Smooth muscle cell (in vitro differentiated cells): ENCODE data around the gene PRDM2. TPM values are rescaled to one million over a fixed set of nuclear protein-coding genes. Genes with fewer than 3 reads are reported as not detected.

ENCODE experiments used
- DNase-seq: peaks from one replicate; lab custom pipeline; 2025; ENCODE audit not compliant: unreplicated experiment; lab: John Stamatoyannopoulos, UW
- H2AFZ ChIP-seq: fragments of 200-600 bp; sonication (generic); 2 replicates; pipeline ENCODE4 v1.6.0; 2016; ENCODE audit warnings: antibody characterized with exemption, low read depth, mild to moderate bottlenecking
- H3F3A ChIP-seq: fragments of 200-600 bp; sonication (generic); 2 replicates; pipeline ENCODE4 v1.6.0; 2017; ENCODE audit warnings: antibody characterized with exemption, low read depth
- H3K27ac ChIP-seq: fragments of 200-600 bp; sonication (generic); 2 replicates; pipeline ENCODE4 v1.5.1; 2016; ENCODE audit warnings: low read depth, mild to moderate bottlenecking
- H3K27me3 ChIP-seq: fragments of 200-600 bp; sonication (generic); 2 replicates; pipeline ENCODE4 v1.6.1; 2016; ENCODE audit warnings: low read depth, mild to moderate bottlenecking
- H3K36me3 ChIP-seq: fragments of 200-600 bp; sonication (generic); 2 replicates; pipeline ENCODE4 v1.5.1; 2016; ENCODE audit warnings: low read depth
- H3K4me1 ChIP-seq: fragments of 200-600 bp; sonication (generic); 2 replicates; pipeline ENCODE4 v1.5.1; 2016; ENCODE audit warnings: low read depth
- H3K4me2 ChIP-seq: fragments of 200-600 bp; sonication (generic); 2 replicates; pipeline ENCODE4 v1.6.0; 2016; ENCODE audit warnings: mild to moderate bottlenecking
- H3K4me3 ChIP-seq: fragments of 200-600 bp; sonication (generic); 2 replicates; pipeline ENCODE4 v1.5.1; 2016; ENCODE audit warnings: mild to moderate bottlenecking
- H3K79me2 ChIP-seq: fragments of 200-600 bp; sonication (generic); 2 replicates; pipeline ENCODE4 v1.6.0; 2016; ENCODE audit warnings: low read depth, mild to moderate bottlenecking
- H3K9ac ChIP-seq: fragments of 200-600 bp; sonication (generic); 2 replicates; pipeline ENCODE4 v1.6.0; 2016; ENCODE audit warnings: low read depth
- H3K9me3 ChIP-seq: fragments of 200-600 bp; sonication (generic); replicated peaks from 2 replicates; pipeline ENCODE4 v1.5.1; 2016; ENCODE audit warnings: low read depth
- H4K20me1 ChIP-seq: fragments of 200-600 bp; sonication (generic); 2 replicates; pipeline ENCODE4 v1.6.0; 2016; ENCODE audit warnings: low read depth
- CTCF ChIP-seq: fragments of 200-600 bp; sonication (generic); IDR thresholded peaks from 2 replicates; pipeline ENCODE4 v1.5.1; 2017; ENCODE audit warnings: borderline replicate concordance, mild to moderate bottlenecking, antibody characterized with exemption; ENCODE audit not compliant: insufficient read depth, poor library complexity, severe bottlenecking
- WGBS: methylation state at CpG from one replicate; pipeline ENCODE4 v1.1.7; 2016; ENCODE audit warnings: low lambda C conversion rate; 5-methylcytosine and 5-hydroxymethylcytosine counted together
- polyA plus RNA-seq: library from polyadenylated mRNA; unstranded; fragments of >200 nt; fragmentation: Nextera tagmentation; extraction: Ambion mirVana; gene quantifications from 2 replicates; pipeline ENCODE4 v1.2.1, GENCODE V29; 2016
- total RNA-seq: library from RNA; depleted of rRNA; stranded (reverse); fragments of >200 nt; gene quantifications from 2 replicates; pipeline ENCODE4 v1.2.3, GENCODE V29; 2014

Gene PRDM2
- total and polyA plus RNA-seq, 2 experiments from 2014 or later, result 19.8 to 20.0 TPM

DNA sequence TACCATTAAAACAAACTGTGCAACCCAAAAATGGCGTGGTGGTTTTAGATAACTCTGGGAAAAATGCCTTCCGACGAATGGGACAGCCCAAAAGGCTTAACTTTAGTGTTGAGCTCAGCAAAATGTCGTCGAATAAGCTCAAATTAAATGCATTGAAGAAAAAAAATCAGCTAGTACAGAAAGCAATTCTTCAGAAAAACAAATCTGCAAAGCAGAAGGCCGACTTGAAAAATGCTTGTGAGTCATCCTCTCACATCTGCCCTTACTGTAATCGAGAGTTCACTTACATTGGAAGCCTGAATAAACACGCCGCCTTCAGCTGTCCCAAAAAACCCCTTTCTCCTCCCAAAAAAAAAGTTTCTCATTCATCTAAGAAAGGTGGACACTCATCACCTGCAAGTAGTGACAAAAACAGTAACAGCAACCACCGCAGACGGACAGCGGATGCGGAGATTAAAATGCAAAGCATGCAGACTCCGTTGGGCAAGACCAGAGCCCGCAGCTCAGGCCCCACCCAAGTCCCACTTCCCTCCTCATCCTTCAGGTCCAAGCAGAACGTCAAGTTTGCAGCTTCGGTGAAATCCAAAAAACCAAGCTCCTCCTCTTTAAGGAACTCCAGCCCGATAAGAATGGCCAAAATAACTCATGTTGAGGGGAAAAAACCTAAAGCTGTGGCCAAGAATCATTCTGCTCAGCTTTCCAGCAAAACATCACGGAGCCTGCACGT is 82.1 kb downstream of the PRDM2 start:
- DNase-seq, result no peak
- Histone ChIP-seq H3K4me2 (peak overlapping the region; percentile 76), H4K20me1 (peaks cover 98% of the 10 kb centered on the region), H3K27me3 (no peaks in the 10 kb centered on the region), H3K4me3 (no peak overlapping the region), H3K9me3 (no peaks in the 10 kb centered on the region), H3K9ac (no peak overlapping the region), H3K36me3 (no peaks in the 10 kb centered on the region), H3F3A (peaks cover 7% of the 10 kb centered on the region), H3K27ac (peak overlapping the region; percentile 65), H2AFZ (no peak overlapping the region), H3K4me1 (peaks cover 8% of the 10 kb centered on the region), H3K79me2 (peaks cover 54% of the 10 kb centered on the region)
- WGBS, result 53% methylated on average over 20 of the region's 20 CpGs
- no peak for TF ChIP-seq CTCF

- no peak overlapping the region for H2AFZ ChIP-seq
- DNase-seq, result no peak
Observed at GRCh38 chr1:13782634-13783360, 82.8 kb downstream of the PRDM2 start.

DNA sequence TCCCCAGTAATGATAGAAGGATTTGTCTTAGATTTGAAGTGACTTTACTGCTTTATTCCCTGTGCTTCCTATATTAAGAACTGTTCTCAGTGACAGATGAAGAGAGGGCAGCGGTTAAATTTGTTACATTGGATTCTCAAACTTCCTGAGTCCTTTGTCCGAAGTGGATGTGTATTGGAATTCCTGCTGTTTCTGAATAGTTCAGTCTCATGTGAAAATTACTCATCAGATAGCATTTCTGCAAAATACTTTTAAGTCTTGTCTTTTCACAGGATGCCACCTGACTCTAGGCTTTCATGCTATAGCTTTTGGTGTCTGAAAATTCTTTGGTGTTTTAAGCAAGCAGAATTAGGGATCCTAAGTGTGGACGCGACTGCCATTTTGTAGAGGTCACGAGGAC is 83.6 kb downstream of the PRDM2 start:
- H3K4me1 ChIP-seq, result peaks cover 8% of the 10 kb centered on the region
- no peak for TF ChIP-seq CTCF
- no peak overlapping the region for H3K4me3 ChIP-seq
- H4K20me1 ChIP-seq, result peaks cover 96% of the 10 kb centered on the region
- H3K27me3 ChIP-seq, result no peaks in the 10 kb centered on the region
- 79% methylated on average over 5 of the region's 5 CpGs for WGBS
- no peak overlapping the region for H3K9ac ChIP-seq
- no peak for DNase-seq
- no peaks in the 10 kb centered on the region for H3K9me3 ChIP-seq
- H3F3A ChIP-seq, result peaks cover 7% of the 10 kb centered on the region
- H3K27ac ChIP-seq, result no peak overlapping the region
- H3K4me2 ChIP-seq, result no peak overlapping the region
- no peak overlapping the region for H2AFZ ChIP-seq
- peaks cover 66% of the 10 kb centered on the region for H3K79me2 ChIP-seq
- H3K36me3 ChIP-seq, result no peaks in the 10 kb centered on the region

More at GRCh38 chr1:13782634-13783360, 82.8 kb downstream of the PRDM2 start:
- peaks cover 8% of the 10 kb centered on the region for H3K4me1 ChIP-seq
- peak overlapping the region; percentile 76 for H3K4me2 ChIP-seq
- peak overlapping the region; percentile 65 for H3K27ac ChIP-seq
- H3F3A ChIP-seq, result peaks cover 7% of the 10 kb centered on the region
- peaks cover 98% of the 10 kb centered on the region for H4K20me1 ChIP-seq
- H3K9ac ChIP-seq, result no peak overlapping the region
- H3K79me2 ChIP-seq, result peaks cover 60% of the 10 kb centered on the region
- no peaks in the 10 kb centered on the region for H3K9me3 ChIP-seq
- no peaks in the 10 kb centered on the region for H3K36me3 ChIP-seq
- WGBS, result 91% methylated on average over 12 of the region's 12 CpGs
- TF ChIP-seq CTCF, result no peak
- no peak overlapping the region for H3K4me3 ChIP-seq
- no peaks in the 10 kb centered on the region for H3K27me3 ChIP-seq
